Endothelial cell of umbilical vein (primary cell): ENCODE measurements around the gene NLRP9. TPM values are rescaled to one million over a fixed set of nuclear protein-coding genes. Genes with fewer than 3 reads are reported as not detected.

Experiments used
- BruUV-seq: library from RNA; stranded (reverse); fragments of 400-500 nt; replicated peaks from 2 replicates; lab custom pipeline; 2021; lab: Mats Ljungman, UMichigan
- CTCF ChIA-PET: fragments of 300-600, 350-600 bp; sonication (Branson Sonifier 250); formaldehyde crosslinking; loops from one replicate; lab custom pipeline; 2021; ENCODE audit warnings: antibody characterized with exemption, inconsistent platforms; lab: Charles Lee
- POLR2A ChIA-PET: fragments of 300-600, 350-600 bp; sonication (Branson Sonifier 250); formaldehyde crosslinking; loops from one replicate; lab custom pipeline; 2021; ENCODE audit warnings: antibody characterized with exemption, inconsistent platforms; lab: Charles Lee
- DNase-seq: peaks from one replicate; pipeline ENCODE4 v3.0.0-alpha.2; 2011; ENCODE audit warnings: low read depth, low spot score
- FAIRE-seq: peaks from 2 replicates; lab custom pipeline; 2011; peaks lifted over from hg19 to GRCh38; lab: Jason Lieb, UNC
- H2AFZ ChIP-seq: 2 replicates; pipeline ENCODE4 v1.6.0; 2012; ENCODE audit warnings: low read depth, low read length, control low read depth, inconsistent platforms
- H3K27ac ChIP-seq: 2 replicates; pipeline ENCODE4 v1.5.1; 2011; ENCODE audit warnings: low read depth, mild to moderate bottlenecking, control low read depth, low read length, moderate library complexity; ENCODE audit not compliant: insufficient read depth
- H3K27me3 ChIP-seq, 2 experiments: 2 replicates each; pipeline versions ENCODE4 v1.6.0 to v1.6.1; 2011; ENCODE audit warnings: low read length in 2 of 2, mixed read lengths in 1 of 2; ENCODE audit not compliant: control insufficient read depth in 2 of 2, insufficient read depth in 2 of 2
- H3K36me3 ChIP-seq, 2 experiments: 2 replicates in 1 of 2; 3 replicates in 1 of 2; pipeline ENCODE4 v1.5.1; 2011; ENCODE audit warnings: low read length in 2 of 2, mild to moderate bottlenecking in 1 of 2, moderate library complexity in 1 of 2; ENCODE audit not compliant: control insufficient read depth in 2 of 2, insufficient read depth in 2 of 2; ENCODE audit errors: extremely low read depth in 1 of 2
- H3K4me1 ChIP-seq: 3 replicates; pipeline ENCODE4 v1.5.1; 2011; ENCODE audit warnings: mild to moderate bottlenecking, low read length; ENCODE audit not compliant: control insufficient read depth, insufficient read depth; ENCODE audit errors: extremely low read depth
- H3K4me2 ChIP-seq: 2 replicates; pipeline ENCODE4 v1.6.1; 2011; ENCODE audit warnings: low read length, control low read depth, mixed read lengths; ENCODE audit not compliant: insufficient read depth
- H3K4me3 ChIP-seq, 3 experiments: fragments of 200-600 bp in 1 of 3; sonication (generic), shearing (Covaris generic) in 1 of 3; replicated peaks in 1 of 3; 2 replicates each; pipeline ENCODE4 v1.5.1; 2011 to 2016; ENCODE audit warnings: control low read depth in 3 of 3, low read length in 3 of 3, mild to moderate bottlenecking in 2 of 3, inconsistent platforms in 1 of 3, low read depth in 1 of 3, moderate library complexity in 1 of 3; ENCODE audit not compliant: insufficient read depth in 1 of 3
- H3K79me2 ChIP-seq: 2 replicates; pipeline ENCODE4 v1.6.0; 2012; ENCODE audit warnings: low read length, inconsistent platforms; ENCODE audit not compliant: control insufficient read depth, insufficient read depth
- H3K9ac ChIP-seq: replicated peaks from 2 replicates; pipeline ENCODE3; 2011; ENCODE audit warnings: low read length, control low read depth; ENCODE audit not compliant: insufficient read depth; ENCODE audit errors: extremely low read depth
- H3K9me1 ChIP-seq: replicated peaks from 3 replicates; pipeline ENCODE4 v1.6.0; 2011; ENCODE audit warnings: mild to moderate bottlenecking, low read length; ENCODE audit not compliant: control insufficient read depth, insufficient read depth; ENCODE audit errors: extremely low read depth
- H3K9me3 ChIP-seq: replicated peaks from 2 replicates; pipeline ENCODE4 v1.5.1; 2012; ENCODE audit warnings: low read length, inconsistent platforms; ENCODE audit not compliant: control insufficient read depth, insufficient read depth
- H4K20me1 ChIP-seq: replicated peaks from 2 replicates; pipeline ENCODE3; 2011; ENCODE audit warnings: mild to moderate bottlenecking, low read length; ENCODE audit not compliant: control insufficient read depth, insufficient read depth; ENCODE audit errors: extremely low read depth
- EZH2 ChIP-seq: IDR thresholded peaks from 2 replicates; pipeline ENCODE4 v1.6.1; 2012; ENCODE audit warnings: borderline replicate concordance, low read depth, mild to moderate bottlenecking, moderate library complexity, low read length, inconsistent platforms; ENCODE audit not compliant: severe bottlenecking
- FOS ChIP-seq: IDR thresholded peaks from 2 replicates; pipeline ENCODE4 v1.6.1; 2011; ENCODE audit warnings: mild to moderate bottlenecking, low read length, moderate library complexity, borderline replicate concordance; ENCODE audit not compliant: insufficient read depth
- GATA2 ChIP-seq: IDR thresholded peaks from 2 replicates; pipeline ENCODE4 v1.7.0; 2011; ENCODE audit warnings: low read depth, mild to moderate bottlenecking, moderate library complexity, mixed read lengths, low read length; ENCODE audit not compliant: insufficient read length, insufficient read depth
- JUN ChIP-seq: IDR thresholded peaks from 2 replicates; pipeline ENCODE4 v1.6.1; 2011; ENCODE audit warnings: borderline replicate concordance, low read depth; ENCODE audit not compliant: insufficient read length, insufficient read depth
- MYC ChIP-seq: IDR thresholded peaks from one replicate; pipeline ENCODE4 v1.6.1; 2011; ENCODE audit warnings: mild to moderate bottlenecking, low read depth, low read length
- POLR2A ChIP-seq: IDR thresholded peaks from 2 replicates; pipeline ENCODE4 v1.6.1; 2012; ENCODE audit warnings: low read depth, mild to moderate bottlenecking, control low read depth, low read length
- POLR2AphosphoS5 ChIP-seq: IDR thresholded peaks from 2 replicates; pipeline ENCODE4 v1.6.1; 2012; ENCODE audit warnings: low read depth, mild to moderate bottlenecking, control low read depth, low read length, moderate library complexity; ENCODE audit not compliant: insufficient read depth
- dilution Hi-C: fragments of 300-500 bp; cut with MboI; formaldehyde crosslinking; loops from one replicate; pipeline ENCODE4 v1.15.0; 2019; ENCODE audit warnings: low sequenced_read_pairs; ENCODE audit not compliant: extremely low pct_ligation_motif_present
- intact Hi-C: fragments of 100-400 bp; cut with micrococcal nuclease; formaldehyde crosslinking; loops from one replicate; pipeline ENCODE4 v1.10.0; 2022
- polyA plus RNA-seq, 4 experiments: library from polyadenylated mRNA; depleted of rRNA in 3 of 4; stranded (reverse) in 3 of 4; unstranded in 1 of 4; fragments of >200 nt; gene quantifications; 2 replicates each; pipeline versions ENCODE4 v1.2.1 to v1.2.3, GENCODE V29; 2011 to 2012; ENCODE audit warnings: missing spikeins in 1 of 4
- total RNA-seq: library from RNA; stranded (reverse); gene quantifications from 2 replicates; pipeline ENCODE4 v1.2.3, GENCODE V29; 2021
- TF ChIP-seq, protein P1 (sequence below), 2 donors: IDR thresholded peaks; 1 replicate in 1 of 2; 2 replicates in 1 of 2; pipeline ENCODE4 v1.5.1; 2011; ENCODE audit warnings: low read length in 2 of 2, mild to moderate bottlenecking in 2 of 2, moderate library complexity in 2 of 2, control low read depth in 1 of 2, inconsistent platforms in 1 of 2, low read depth in 1 of 2; ENCODE audit not compliant: insufficient read depth in 1 of 2; ENCODE audit errors: extremely low read depth in 1 of 2
- TF ChIP-seq, protein P2 (sequence below): IDR thresholded peaks from 2 replicates; pipeline ENCODE4 v1.6.1; 2011; ENCODE audit not compliant: insufficient read depth, insufficient read length

NLRP9 gene
- total and polyA plus RNA-seq, 2 donors (not counting 3 experiments of a cell fraction or from before 2014, with no cell fraction given): not detected

DNA sequence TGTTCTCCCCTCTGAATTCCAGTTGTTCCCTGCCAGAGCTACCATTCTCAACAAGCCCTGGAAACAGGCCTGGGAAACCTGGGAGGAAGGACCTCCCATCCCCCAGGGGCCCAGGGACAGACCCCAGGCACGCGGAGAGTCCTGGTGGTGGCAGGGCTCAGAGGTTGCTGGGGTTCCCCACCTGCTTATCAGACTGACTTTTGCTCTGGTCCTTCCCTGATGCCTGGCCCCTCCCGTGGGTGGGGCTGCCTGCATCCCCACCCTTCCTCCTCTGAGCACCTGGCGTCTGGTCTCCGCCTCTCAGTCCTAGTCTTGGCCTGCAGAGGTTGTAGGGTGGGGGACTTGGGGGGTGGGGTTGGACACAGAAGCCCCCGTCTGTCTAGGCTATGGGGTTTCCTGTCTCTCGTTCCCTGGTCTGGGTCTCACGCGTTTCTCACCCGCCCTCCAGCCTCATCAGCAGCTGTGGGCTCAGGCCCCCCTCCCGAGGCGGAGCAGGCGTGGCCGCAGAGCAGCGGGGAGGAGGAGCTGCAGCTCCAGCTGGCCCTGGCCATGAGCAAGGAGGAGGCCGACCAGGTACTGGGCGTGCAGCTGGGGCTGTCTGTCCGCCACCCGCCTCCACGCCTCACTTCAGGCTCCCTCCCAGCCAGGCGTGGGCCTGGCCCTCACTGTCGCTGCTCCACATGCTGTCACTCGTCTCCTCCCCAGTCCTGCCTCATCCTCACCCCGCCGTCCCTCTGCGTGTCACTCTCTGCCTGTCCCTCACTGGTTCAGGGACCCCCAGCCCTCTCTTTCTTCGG lies 49.6 kb downstream of the NLRP9 start:
- no peak overlapping the region for H3K4me3 ChIP-seq
- BruUV-seq: no TSS peak
- no peak overlapping the region for H3K9ac ChIP-seq
- H3K4me1 ChIP-seq: no peaks in the 10 kb centered on the region
- intact Hi-C loops: no loop called here
- no peak for TF ChIP-seq EZH2
- TF ChIP-seq POLR2AphosphoS5: no peak
- TF ChIP-seq, protein P1, sequence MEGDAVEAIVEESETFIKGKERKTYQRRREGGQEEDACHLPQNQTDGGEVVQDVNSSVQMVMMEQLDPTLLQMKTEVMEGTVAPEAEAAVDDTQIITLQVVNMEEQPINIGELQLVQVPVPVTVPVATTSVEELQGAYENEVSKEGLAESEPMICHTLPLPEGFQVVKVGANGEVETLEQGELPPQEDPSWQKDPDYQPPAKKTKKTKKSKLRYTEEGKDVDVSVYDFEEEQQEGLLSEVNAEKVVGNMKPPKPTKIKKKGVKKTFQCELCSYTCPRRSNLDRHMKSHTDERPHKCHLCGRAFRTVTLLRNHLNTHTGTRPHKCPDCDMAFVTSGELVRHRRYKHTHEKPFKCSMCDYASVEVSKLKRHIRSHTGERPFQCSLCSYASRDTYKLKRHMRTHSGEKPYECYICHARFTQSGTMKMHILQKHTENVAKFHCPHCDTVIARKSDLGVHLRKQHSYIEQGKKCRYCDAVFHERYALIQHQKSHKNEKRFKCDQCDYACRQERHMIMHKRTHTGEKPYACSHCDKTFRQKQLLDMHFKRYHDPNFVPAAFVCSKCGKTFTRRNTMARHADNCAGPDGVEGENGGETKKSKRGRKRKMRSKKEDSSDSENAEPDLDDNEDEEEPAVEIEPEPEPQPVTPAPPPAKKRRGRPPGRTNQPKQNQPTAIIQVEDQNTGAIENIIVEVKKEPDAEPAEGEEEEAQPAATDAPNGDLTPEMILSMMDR (IDR thresholded peaks at IDR 0.05; ENCODE audit: extremely low read depth in 1 of 2, insufficient read depth in 1 of 2, low read depth in 1 of 2, low read length in 2 of 2): no peak
- TF ChIP-seq POLR2A: no peak
- TF ChIP-seq, protein P2, sequence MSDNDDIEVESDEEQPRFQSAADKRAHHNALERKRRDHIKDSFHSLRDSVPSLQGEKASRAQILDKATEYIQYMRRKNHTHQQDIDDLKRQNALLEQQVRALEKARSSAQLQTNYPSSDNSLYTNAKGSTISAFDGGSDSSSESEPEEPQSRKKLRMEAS: no peak
- no peak for TF ChIP-seq FOS
- TF ChIP-seq GATA2: no peak
- TF ChIP-seq JUN: no peak
- TF ChIP-seq MYC: no peak
- H3K79me2 ChIP-seq: peaks cover 25% of the 10 kb centered on the region
- no peak overlapping the region for H3K4me2 ChIP-seq
- H3K9me3 ChIP-seq: no peaks in the 10 kb centered on the region
- H2AFZ ChIP-seq: no peak overlapping the region
- H3K36me3 ChIP-seq: peaks cover 4 to 57% of the 10 kb centered on the region in 2 experiments
- POLR2A ChIA-PET: no interaction called here
- H4K20me1 ChIP-seq: no peaks in the 10 kb centered on the region
- DNase-seq: no peak
- H3K27me3 ChIP-seq: no peaks in the 10 kb centered on the region
- CTCF ChIA-PET: interaction anchor here (1.0 kb wide), 1 partner anchor 17 kb away, joined by 3 read pairs; no protein-coding TSS in a partner anchor
- H3K9me1 ChIP-seq: no peaks in the 10 kb centered on the region
- dilution Hi-C loops: no loop called here
- H3K27ac ChIP-seq: no peak overlapping the region
- FAIRE-seq: no peak
